Left cardiac atrium (tissue), 4 donors: ENCODE results near the gene HSD17B10. TPM values are rescaled to one million over a fixed set of nuclear protein-coding genes. Genes with fewer than 3 reads are reported as not detected.
"Not testable (repeated sequence)": the region's sequence is repeated elsewhere in the genome, so short reads cannot be mapped to it uniquely, and the experiment has no call there.

Experiments used
- ATAC-seq, 2 donors: fragments of 200-7000 bp; cut with Tn5 transposase; one replicate each; pipeline ENCODE4 v1.9.1; 2020; ENCODE audit warnings: mild to moderate bottlenecking in 2 of 2, moderate library complexity in 2 of 2
- DNase-seq: peaks from one replicate; pipeline ENCODE4 v3.0.0-alpha.2; 2020
- intact Hi-C, 2 donors: fragments of 100-400 bp; cut with DNase I; formaldehyde crosslinking; loops; one replicate each; pipeline versions ENCODE4 v1.14.1 to v1.15.1; 2022 to 2023
- long read RNA-seq: library from polyadenylated mRNA; unstranded; transcript quantifications from one replicate; pipeline ENCODE4 v2.0.0, GENCODE V29; 2021
- total RNA-seq, 2 donors: library from RNA; stranded (reverse); fragmentation: NEBNext Ultra II Directional; extraction: Animal tissue kit (Norgen Biotek cat#: 25700); gene quantifications; one replicate each; pipeline ENCODE4 v1.2.1, GENCODE V29; 2021
- donor health status: DM: no; HTN: yes; CAD: no.
- donor health status: DM: no; HTN: yes; CAD: no; lungs with severe emphysema.
- donor health status: DM: yes; HTN: yes; CAD: no.
- donor health status: Dilated cardiomyopathy.

Gene HSD17B10
- total RNA-seq, result 100 to 1,000 TPM in 1 of 2 donors, 10 to 100 TPM in 1; 98.9 to 106 TPM
- long read RNA-seq, transcript HSD17B10-201 (6 exons, 960 nt), result major isoform, 8 of 8 reads
- long read RNA-seq, partial matches to known transcripts, result 0 of 8 reads
- long read RNA-seq, other reads (novel, unspliced or antisense), result 0 of 8 reads

- ATAC-seq, result peak; percentile 98 to 99
- DNase-seq, result peak; percentile 93
- intact Hi-C loops, result loop anchor here in 1 of 2 donors (10.0 kb wide), 1 partner anchor 119 kb away; no protein-coding TSS in a partner anchor
Observed at GRCh38 chrX:53433651-53434639, at the start of gene HSD17B10. Gene HSD17B10 (minus strand): TSS chrX:53434370. CDS start chrX:53434345, 25 bp downstream.

- no peak for ATAC-seq
- no peak for DNase-seq
- intact Hi-C loops, result no loop called here
Observed at GRCh38 chrX:53483416-53483815, 49.2 kb upstream of the HSD17B10 start.

- DNase-seq (peak; percentile 25), ATAC-seq (peak in 1 of 2 donors; percentile 37)
- intact Hi-C loops, result no loop called here
Observed at GRCh38 chrX:53481816-53482465, 47.8 kb upstream of the HSD17B10 start.

- ATAC-seq (no peak), DNase-seq (no peak)
- intact Hi-C loops, result no loop called here
Observed at GRCh38 chrX:53481093-53481492, 46.9 kb upstream of the HSD17B10 start.

- intact Hi-C loops, result no loop called here
- ATAC-seq (no peak), DNase-seq (no peak)
Observed at GRCh38 chrX:53479301-53479700, 45.1 kb upstream of the HSD17B10 start.

GRCh38 chrX:53476371-53476770 lies 42.2 kb upstream of the HSD17B10 start:
- intact Hi-C loops, result no loop called here
- DNase-seq, result no peak
- ATAC-seq, result no peak

GRCh38 chrX:53474707-53475106 lies 40.5 kb upstream of the HSD17B10 start:
- intact Hi-C loops, result no loop called here

GRCh38 chrX:53471346-53471745 lies 37.2 kb upstream of the HSD17B10 start:
- ATAC-seq (no peak), DNase-seq (no peak)
- intact Hi-C loops, result no loop called here

More at GRCh38 chrX:53474707-53475106, 40.5 kb upstream of the HSD17B10 start:
- ATAC-seq (no peak), DNase-seq (no peak)

GRCh38 chrX:53468659-53469058 lies 34.5 kb upstream of the HSD17B10 start:
- not testable (repeated sequence) for ATAC-seq

GRCh38 chrX:53458082-53458481 lies 23.9 kb upstream of the HSD17B10 start:
- DNase-seq, result no peak
- intact Hi-C loops, result no loop called here
- ATAC-seq, result no peak

More at GRCh38 chrX:53468659-53469058, 34.5 kb upstream of the HSD17B10 start:
- intact Hi-C loops, DNase-seq: not testable (repeated sequence)

- intact Hi-C loops, result no loop called here
- DNase-seq (no peak), ATAC-seq (no peak)
Observed at GRCh38 chrX:53456254-53456653, 22.1 kb upstream of the HSD17B10 start.

GRCh38 chrX:53452812-53453211 lies 18.6 kb upstream of the HSD17B10 start:
- ATAC-seq (no peak), DNase-seq (no peak)
- intact Hi-C loops, result no loop called here

GRCh38 chrX:53449632-53450031 lies 15.5 kb upstream of the HSD17B10 start:
- intact Hi-C loops, result no loop called here
- DNase-seq (no peak), ATAC-seq (no peak)

GRCh38 chrX:53447441-53447840 lies 13.3 kb upstream of the HSD17B10 start:
- intact Hi-C loops, result no loop called here
- no peak for DNase-seq
- no peak for ATAC-seq

GRCh38 chrX:53445977-53446376 lies 11.8 kb upstream of the HSD17B10 start:
- DNase-seq (no peak), ATAC-seq (no peak)
- intact Hi-C loops, result no loop called here

GRCh38 chrX:53442322-53442631 lies 8.1 kb upstream of the HSD17B10 start:
- ATAC-seq (no peak), DNase-seq (no peak)
- intact Hi-C loops, result no loop called here

GRCh38 chrX:53441531-53442321 lies 7.6 kb upstream of the HSD17B10 start:
- DNase-seq (peak; percentile 87), ATAC-seq (peak; percentile 88 to 93)
- intact Hi-C loops, result no loop called here

GRCh38 chrX:53440621-53441517 lies 6.7 kb upstream of the HSD17B10 start:
- peak; percentile 86 for DNase-seq
- intact Hi-C loops, result no loop called here
- ATAC-seq, result peak; percentile 46 to 82
